Measurements from ENCODE around the gene SNX32.

The SNX32 gene

DNA sequence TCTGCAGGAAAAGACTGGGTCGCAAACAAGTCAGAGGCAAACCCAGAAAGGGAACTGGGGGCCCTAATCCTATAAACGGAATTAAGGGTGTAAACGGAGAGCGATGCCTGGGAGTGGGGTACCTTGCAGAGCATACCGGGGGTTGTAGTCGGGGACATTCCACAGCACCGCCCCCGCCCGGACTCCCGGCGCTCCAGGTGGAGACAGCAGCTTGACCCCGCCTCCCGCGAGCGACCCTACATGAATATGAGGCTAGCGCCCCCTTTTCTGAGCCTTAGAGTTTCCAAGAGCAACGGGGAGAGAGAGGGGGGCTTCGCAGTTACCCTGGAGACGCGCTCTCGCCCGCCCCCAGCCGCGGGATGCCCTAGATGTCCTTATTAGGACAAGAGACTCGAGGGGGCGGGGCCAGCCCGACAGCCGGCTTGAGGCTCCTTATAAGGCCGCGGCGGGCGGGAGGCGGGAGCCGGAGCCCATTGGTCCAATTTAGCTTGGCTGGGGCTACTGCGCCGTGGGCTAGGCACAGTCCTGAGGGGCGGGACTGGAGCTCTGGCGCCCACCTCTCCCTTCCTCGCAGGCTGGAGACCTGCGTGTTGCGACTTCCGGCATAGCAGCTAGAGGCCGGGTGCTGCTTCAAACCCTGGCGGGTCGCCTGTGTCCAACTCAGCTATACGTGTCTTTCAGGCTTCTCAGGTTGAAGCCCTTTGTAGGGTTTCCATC lies 25.5 kb downstream of the SNX32 start:
- Histone ChIP-seq H3K9me3 (ENCODE audit: control insufficient read depth, insufficient read depth, low read depth, low read length) (no peaks in the 10 kb centered on the region), H3K27ac (ENCODE audit: extremely low read depth, low read depth, low read length) (peak overlapping the region; percentile 92), H3K4me1 (ENCODE audit: control insufficient read depth, insufficient read depth, low read length) (peaks cover 4% of the 10 kb centered on the region; the same call in 1 of the 2 replicates), H3K36me3 (ENCODE audit: control insufficient read depth in 2 of 2, insufficient read depth in 1 of 2, low read length in 2 of 2) (peaks cover 0 to 54% of the 10 kb centered on the region in 2 experiments; a peak in 1 of 3 replicates), H3K4me3 (ENCODE audit: low read depth, low read length) (peak overlapping the region; percentile 94)
- CTCF ChIA-PET: interaction anchor here (0.6 to 6.3 kb wide), 34 partner anchors 8 to 244 kb away, joined by 3 to 118 read pairs (median 5); partner anchors contain the start of genes CCDC85B, FIBP and KAT5
- POLR2A ChIA-PET: interaction anchor here (0.6 to 6.5 kb wide), 27 partner anchors 9 to 1009 kb away, joined by 3 to 121 read pairs (median 5); partner anchors contain the start of genes BANF1, CCDC85B, EIF1AD and FIBP
- TF ChIP-seq ZNF426 (tag by site-specific recombination; IDR thresholded peaks at IDR 0.05): no peak
- no peak for TF ChIP-seq ZNF544 (tag by site-specific recombination; IDR thresholded peaks at IDR 0.05)
- TF ChIP-seq MYNN (tag by site-specific recombination; IDR thresholded peaks at IDR 0.05; ENCODE audit: borderline replicate concordance): no peak
- TF ChIP-seq ZNF10 (tag by site-specific recombination; IDR thresholded peaks at IDR 0.05): no peak
- TF ChIP-seq PRDM1 (tag by site-specific recombination; IDR thresholded peaks at IDR 0.05): no peak
- no peak for TF ChIP-seq ZNF596 (tag by site-specific recombination; IDR thresholded peaks at IDR 0.05)
- peak; percentile 93 for TF ChIP-seq ZBTB8A (tag by site-specific recombination; IDR thresholded peaks at IDR 0.05)
- TF ChIP-seq ZNF785 (tag by site-specific recombination; IDR thresholded peaks at IDR 0.05): no peak
- TF ChIP-seq, protein P1, sequence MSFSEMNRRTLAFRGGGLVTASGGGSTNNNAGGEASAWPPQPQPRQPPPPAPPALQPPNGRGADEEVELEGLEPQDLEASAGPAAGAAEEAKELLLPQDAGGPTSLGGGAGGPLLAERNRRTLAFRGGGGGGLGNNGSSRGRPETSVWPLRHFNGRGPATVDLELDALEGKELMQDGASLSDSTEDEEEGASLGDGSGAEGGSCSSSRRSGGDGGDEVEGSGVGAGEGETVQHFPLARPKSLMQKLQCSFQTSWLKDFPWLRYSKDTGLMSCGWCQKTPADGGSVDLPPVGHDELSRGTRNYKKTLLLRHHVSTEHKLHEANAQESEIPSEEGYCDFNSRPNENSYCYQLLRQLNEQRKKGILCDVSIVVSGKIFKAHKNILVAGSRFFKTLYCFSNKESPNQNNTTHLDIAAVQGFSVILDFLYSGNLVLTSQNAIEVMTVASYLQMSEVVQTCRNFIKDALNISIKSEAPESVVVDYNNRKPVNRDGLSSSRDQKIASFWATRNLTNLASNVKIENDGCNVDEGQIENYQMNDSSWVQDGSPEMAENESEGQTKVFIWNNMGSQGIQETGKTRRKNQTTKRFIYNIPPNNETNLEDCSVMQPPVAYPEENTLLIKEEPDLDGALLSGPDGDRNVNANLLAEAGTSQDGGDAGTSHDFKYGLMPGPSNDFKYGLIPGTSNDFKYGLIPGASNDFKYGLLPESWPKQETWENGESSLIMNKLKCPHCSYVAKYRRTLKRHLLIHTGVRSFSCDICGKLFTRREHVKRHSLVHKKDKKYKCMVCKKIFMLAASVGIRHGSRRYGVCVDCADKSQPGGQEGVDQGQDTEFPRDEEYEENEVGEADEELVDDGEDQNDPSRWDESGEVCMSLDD (tag by site-specific recombination; IDR thresholded peaks at IDR 0.05): peak; percentile 57; the same call in 1 of the 2 replicates
- no peak for TF ChIP-seq ZNF16 (tag by site-specific recombination; IDR thresholded peaks at IDR 0.05; ENCODE audit: low read depth)
- peak; percentile 94 for TF ChIP-seq SP2 (tag by site-specific recombination; IDR thresholded peaks at IDR 0.05)
- TF ChIP-seq GLI4 (tag by site-specific recombination; IDR thresholded peaks at IDR 0.05): no peak
- TF ChIP-seq ZNF610 (tag by site-specific recombination; IDR thresholded peaks at IDR 0.05; ENCODE audit: borderline replicate concordance): no peak
- TF ChIP-seq ZNF660 (tag by site-specific recombination; IDR thresholded peaks at IDR 0.05): no peak
- TF ChIP-seq ZNF155 (tag by site-specific recombination; IDR thresholded peaks at IDR 0.05): no peak
- TF ChIP-seq, protein P2, sequence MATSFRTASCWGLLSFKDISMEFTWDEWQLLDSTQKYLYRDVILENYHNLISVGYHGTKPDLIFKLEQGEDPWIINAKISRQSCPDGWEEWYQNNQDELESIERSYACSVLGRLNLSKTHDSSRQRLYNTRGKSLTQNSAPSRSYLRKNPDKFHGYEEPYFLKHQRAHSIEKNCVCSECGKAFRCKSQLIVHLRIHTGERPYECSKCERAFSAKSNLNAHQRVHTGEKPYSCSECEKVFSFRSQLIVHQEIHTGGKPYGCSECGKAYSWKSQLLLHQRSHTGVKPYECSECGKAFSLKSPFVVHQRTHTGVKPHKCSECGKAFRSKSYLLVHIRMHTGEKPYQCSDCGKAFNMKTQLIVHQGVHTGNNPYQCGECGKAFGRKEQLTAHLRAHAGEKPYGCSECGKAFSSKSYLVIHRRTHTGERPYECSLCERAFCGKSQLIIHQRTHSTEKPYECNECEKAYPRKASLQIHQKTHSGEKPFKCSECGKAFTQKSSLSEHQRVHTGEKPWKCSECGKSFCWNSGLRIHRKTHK (tag by site-specific recombination; IDR thresholded peaks at IDR 0.05): no peak
- no peak for TF ChIP-seq ZNF560 (tag by site-specific recombination; IDR thresholded peaks at IDR 0.05; ENCODE audit: borderline replicate concordance)
- no peak for TF ChIP-seq ZNF248 (tag by site-specific recombination; IDR thresholded peaks at IDR 0.05)
- no peak for TF ChIP-seq SP7 (tag by site-specific recombination; IDR thresholded peaks at IDR 0.05)
- TF ChIP-seq SP3 (tag by site-specific recombination; IDR thresholded peaks at IDR 0.05): peak; percentile 63
- TF ChIP-seq ZNF202 (tag by site-specific recombination; IDR thresholded peaks at IDR 0.05; ENCODE audit: borderline replicate concordance): no peak
- TF ChIP-seq, protein P3, sequence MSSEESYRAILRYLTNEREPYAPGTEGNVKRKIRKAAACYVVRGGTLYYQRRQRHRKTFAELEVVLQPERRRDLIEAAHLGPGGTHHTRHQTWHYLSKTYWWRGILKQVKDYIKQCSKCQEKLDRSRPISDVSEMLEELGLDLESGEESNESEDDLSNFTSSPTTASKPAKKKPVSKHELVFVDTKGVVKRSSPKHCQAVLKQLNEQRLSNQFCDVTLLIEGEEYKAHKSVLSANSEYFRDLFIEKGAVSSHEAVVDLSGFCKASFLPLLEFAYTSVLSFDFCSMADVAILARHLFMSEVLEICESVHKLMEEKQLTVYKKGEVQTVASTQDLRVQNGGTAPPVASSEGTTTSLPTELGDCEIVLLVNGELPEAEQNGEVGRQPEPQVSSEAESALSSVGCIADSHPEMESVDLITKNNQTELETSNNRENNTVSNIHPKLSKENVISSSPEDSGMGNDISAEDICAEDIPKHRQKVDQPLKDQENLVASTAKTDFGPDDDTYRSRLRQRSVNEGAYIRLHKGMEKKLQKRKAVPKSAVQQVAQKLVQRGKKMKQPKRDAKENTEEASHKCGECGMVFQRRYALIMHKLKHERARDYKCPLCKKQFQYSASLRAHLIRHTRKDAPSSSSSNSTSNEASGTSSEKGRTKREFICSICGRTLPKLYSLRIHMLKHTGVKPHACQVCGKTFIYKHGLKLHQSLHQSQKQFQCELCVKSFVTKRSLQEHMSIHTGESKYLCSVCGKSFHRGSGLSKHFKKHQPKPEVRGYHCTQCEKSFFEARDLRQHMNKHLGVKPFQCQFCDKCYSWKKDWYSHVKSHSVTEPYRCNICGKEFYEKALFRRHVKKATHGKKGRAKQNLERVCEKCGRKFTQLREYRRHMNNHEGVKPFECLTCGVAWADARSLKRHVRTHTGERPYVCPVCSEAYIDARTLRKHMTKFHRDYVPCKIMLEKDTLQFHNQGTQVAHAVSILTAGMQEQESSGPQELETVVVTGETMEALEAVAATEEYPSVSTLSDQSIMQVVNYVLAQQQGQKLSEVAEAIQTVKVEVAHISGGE (tag by site-specific recombination; conservative IDR thresholded peaks at IDR 0.05; ENCODE audit: low read depth): peak; percentile 59
- no peak; the same call in 1 of the 2 replicates for TF ChIP-seq KLF16 (tag by site-specific recombination; IDR thresholded peaks at IDR 0.05)
- TF ChIP-seq ZNF274 (IDR thresholded peaks at IDR 0.05; ENCODE audit: low read length): no peak
- no peak for TF ChIP-seq ZNF274 (tag by site-specific recombination; IDR thresholded peaks at IDR 0.05; ENCODE audit: borderline replicate concordance)
- TF ChIP-seq ZNF37A (tag by site-specific recombination; IDR thresholded peaks at IDR 0.05): no peak
- TF ChIP-seq ZSCAN16 (tag by site-specific recombination; IDR thresholded peaks at IDR 0.05): no peak
- TF ChIP-seq ZNF133 (tag by site-specific recombination; IDR thresholded peaks at IDR 0.05): no peak
- no peak for TF ChIP-seq ZNF350 (tag by site-specific recombination; IDR thresholded peaks at IDR 0.05)
- TF ChIP-seq ZFP41 (tag by site-specific recombination; IDR thresholded peaks at IDR 0.05; ENCODE audit: borderline replicate concordance): no peak
- TF ChIP-seq, protein P4, sequence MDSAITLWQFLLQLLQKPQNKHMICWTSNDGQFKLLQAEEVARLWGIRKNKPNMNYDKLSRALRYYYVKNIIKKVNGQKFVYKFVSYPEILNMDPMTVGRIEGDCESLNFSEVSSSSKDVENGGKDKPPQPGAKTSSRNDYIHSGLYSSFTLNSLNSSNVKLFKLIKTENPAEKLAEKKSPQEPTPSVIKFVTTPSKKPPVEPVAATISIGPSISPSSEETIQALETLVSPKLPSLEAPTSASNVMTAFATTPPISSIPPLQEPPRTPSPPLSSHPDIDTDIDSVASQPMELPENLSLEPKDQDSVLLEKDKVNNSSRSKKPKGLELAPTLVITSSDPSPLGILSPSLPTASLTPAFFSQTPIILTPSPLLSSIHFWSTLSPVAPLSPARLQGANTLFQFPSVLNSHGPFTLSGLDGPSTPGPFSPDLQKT (IDR thresholded peaks at IDR 0.05; ENCODE audit: borderline replicate concordance, low read depth, low read length): no peak; the same call in 1 of the 2 replicates

Measured in HEK293 (cell line).